GM18951 (cell line): ENCODE results near the gene TPM4.
"Not testable (repeated sequence)": the region's sequence is repeated elsewhere in the genome, so short reads cannot be mapped to it uniquely, and the experiment has no call there.

Experiments
- POLR2A ChIP-seq: IDR thresholded peaks from 4 replicates; pipeline ENCODE4 v1.6.1; 2011; ENCODE audit warnings: mild to moderate bottlenecking; ENCODE audit not compliant: insufficient read length, insufficient read depth; ENCODE audit errors: extremely low read depth
- in situ Hi-C: fragments of 300-500 bp; cut with MboI; formaldehyde crosslinking; loops from one replicate; pipeline ENCODE4 v1.12.0; 2022; ENCODE audit warnings: low sequenced_read_pairs, mixed read lengths, inconsistent platforms; ENCODE audit not compliant: unreplicated experiment

Gene TPM4

DNA sequence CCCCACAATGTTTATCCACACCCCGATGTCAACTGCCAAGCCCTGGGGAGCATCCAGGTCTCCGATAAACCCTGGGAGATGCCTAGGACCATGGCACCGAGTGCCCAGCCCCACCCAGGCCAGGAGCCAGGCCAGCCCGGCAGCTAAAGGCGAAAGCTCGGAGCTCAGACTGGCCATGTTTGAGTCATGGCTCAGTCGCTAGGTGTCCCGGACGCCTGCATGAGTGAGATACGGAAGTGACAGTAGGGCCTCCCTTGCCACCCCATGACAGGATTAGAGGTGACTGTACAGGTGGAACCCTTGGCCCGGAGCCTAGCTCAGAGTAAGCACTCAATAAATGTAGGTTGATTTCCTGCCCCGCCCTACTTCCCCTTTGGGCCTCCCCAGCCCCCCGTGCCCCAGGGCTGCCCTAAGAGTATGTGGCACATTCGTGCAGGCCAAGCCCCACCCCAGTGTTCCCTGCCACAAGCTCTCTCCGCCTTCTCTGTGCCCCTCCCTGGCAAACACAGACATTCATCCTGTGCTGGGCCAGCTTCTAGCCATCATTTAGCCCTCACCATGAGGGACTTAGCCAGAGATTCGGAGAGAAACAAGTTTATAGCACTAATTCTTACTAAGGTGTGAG is 5.8 kb upstream of the TPM4 start:
- in situ Hi-C loops: no loop called here
- TF ChIP-seq POLR2A: peak; percentile 47

- TF ChIP-seq POLR2A: no peak
- in situ Hi-C loops: no loop called here
These were observed 5.1 kb upstream of the TPM4 start for GRCh38 chr19:16071072-16071691.

DNA sequence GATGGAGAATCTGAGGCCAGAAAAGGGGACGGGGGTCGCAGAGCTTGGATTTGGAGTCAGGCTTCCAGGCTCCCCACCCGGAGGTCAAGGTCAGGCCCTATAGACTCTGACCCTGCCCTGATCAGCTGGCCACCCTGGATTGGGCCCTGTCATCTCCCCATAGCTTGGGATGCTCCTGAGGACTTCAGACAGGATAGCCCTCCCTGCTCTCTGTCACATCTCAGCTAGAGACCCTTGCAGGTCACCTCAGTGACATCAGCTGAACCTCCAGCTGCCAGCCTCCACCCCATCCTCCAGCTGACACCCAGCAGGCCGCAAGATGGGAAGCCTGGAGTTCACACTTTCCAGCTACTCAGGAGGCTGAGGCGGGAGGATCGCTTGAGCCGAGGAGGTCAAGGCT is 2.8 kb upstream of the TPM4 start:
- no peak for TF ChIP-seq POLR2A
- in situ Hi-C loops: no loop called here

GRCh38 chr19:16073988-16074387 is 2.3 kb upstream of the TPM4 start:
- in situ Hi-C loops: no loop called here
- TF ChIP-seq POLR2A: no peak

DNA sequence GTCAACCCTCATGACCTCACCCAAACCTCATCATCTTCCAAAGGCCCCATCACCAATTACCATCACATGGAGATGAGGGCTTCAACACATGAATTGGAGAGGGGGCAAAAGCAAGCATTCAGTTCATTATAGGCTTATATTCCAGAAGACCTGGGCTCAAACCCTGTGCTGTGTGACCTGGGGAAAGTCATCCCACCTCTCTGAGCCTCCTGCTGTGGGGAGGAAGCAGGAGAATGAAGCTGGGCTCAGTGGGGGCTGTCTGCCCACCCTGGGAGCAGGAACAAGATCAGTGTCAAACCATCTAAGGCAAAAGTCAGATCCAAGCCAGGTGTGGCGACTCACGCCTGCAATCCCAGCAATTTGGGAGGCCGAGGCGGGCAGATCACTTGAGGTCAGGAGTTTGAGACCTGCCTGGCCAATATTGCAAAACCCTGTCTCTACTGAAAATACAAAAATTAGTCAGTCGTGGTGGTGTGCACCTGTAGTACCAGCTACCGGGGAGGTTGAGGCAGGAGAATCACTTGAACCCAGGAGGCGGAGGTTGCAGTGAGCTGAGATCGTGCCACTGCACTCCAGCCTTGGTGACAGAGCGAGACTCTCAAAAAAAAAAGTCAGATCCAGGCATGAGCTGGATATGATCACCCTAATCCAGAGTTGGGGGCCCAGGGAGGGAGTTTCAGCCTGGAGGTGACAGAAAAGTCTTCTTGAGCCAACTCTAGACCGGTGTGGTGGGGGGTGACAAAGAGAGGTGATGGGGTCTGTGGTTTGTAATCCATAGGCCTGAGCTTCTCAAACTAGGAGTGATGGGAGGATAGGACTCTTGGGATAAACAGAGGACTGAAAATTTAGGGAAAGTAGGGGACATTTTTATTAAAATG is 1.6 kb upstream of the TPM4 start:
- in situ Hi-C loops: no loop called here
- no peak for TF ChIP-seq POLR2A

DNA sequence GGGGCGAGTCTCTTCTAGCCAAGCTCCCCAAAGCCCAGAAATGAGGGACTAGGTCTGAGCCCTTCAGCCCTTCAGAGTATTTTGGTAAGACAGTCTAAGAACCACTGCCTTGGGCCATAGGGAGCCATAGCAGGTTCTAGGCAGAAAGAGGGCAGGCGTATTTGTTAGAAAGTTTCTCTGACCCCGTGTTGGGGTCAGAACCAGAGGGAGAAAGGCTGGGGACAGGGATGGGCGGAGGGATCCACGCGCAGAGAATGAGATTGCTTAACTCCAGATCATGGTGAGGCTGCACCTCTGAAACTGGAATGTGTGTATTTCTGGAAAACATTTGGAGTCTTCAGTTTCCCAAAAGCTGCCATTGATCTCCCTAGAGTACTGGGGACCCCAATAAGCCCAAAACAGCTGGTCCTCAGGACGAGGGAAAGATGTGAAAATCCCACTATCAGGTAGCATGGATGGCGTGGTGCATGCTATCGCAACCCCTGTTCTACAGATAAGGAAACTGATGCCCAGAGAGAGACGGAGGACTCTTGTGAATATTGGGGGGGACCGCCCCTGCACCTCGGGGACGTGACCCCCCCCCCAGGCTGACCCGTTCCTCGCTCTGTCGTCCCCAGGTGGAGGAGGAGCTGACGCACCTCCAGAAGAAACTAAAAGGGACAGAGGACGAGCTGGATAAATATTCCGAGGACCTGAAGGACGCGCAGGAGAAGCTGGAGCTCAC is 703 bp upstream of the TPM4 start:
- in situ Hi-C loops: no loop called here
- no peak for TF ChIP-seq POLR2A

GRCh38 chr19:16076958-16077611 is 790 bp downstream of the TPM4 start:
- in situ Hi-C loops: no loop called here
- TF ChIP-seq POLR2A: peak; percentile 49

DNA sequence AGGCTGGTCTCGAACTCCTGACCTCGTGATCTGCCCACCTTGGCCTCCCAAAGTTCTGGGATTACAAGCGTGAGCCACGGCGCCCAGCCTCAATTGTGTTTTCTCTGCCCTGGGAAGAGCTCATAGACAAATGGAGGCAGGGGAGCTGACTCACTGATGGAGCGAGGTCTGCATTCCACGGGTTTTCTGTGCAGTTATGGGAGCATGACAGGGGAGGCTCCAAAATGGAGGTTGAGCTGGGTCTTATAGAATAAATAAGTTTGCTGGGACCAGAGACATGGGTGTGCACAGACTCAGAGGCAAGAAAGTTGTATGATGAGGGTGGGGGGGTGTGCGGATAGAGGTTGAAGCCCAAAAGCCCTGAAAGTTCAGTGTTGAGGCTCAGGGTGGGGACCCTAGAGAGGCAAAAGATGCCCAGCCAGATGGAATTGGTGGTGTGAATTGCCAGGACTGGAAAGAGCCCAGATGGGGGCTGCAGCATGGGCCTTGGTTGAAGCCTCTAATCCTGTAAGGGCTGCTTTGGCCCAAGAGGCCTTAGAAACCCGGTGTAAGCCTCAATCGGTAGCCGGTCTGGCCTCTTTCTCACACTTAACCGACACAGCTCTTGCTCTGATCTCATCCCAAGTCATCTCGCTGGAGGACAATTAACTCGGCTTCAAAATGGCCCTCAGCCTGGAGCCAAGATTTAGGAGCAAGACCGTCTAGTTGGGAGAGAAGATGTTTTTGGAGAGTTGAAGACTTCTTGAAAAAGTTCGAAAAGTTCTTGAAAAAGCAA is 1.9 kb downstream of the TPM4 start:
- in situ Hi-C loops: no loop called here

DNA sequence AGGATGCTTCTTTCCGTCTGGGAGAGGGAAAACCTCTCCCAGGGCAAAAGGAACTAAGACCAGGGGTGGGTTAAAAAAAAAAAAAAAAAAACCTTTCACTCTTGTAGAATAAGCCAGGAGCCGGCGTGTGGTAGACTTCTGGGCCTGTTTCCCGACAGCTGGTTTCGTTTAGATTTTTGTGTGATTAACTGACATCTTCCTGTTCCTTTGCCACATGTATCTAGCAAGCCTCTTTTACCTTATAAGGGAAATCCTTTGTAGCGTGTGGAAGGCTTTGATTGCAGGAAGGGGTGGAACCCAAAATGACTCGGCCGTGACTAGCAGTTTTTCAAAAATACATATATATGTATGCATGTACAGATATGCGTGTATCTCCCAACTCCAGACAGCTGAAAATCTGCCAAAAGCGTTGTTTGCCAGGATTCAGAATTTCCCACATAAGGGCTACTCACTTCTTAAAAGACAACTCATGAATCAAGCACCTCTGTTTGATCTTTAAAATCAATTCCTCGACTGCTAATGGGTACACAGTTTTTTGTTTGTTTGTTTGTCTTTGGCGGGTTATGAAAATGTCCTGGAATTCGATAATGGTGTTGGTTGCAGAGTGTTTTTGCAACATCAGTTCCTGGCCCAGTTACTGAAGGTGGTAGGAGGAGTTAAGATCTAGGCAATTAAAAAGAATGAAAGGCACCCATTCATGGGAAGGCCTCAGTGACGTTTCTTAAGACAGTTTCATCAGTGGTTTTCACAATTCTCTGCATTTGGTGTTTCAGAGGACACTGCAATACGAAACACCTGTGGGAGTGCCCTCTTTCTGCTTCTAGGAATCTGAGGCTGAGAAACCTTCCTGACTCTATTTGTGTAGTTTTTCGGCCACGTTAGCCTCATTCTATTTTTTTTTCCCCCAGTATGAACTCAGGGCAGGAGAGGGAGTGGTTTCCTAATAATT is 2.7 kb downstream of the TPM4 start:
- in situ Hi-C loops: no loop called here
- peak; percentile 54 for TF ChIP-seq POLR2A

More for the DNA sequence above, 1.9 kb downstream of the TPM4 start:
- TF ChIP-seq POLR2A: peak; percentile 13

DNA sequence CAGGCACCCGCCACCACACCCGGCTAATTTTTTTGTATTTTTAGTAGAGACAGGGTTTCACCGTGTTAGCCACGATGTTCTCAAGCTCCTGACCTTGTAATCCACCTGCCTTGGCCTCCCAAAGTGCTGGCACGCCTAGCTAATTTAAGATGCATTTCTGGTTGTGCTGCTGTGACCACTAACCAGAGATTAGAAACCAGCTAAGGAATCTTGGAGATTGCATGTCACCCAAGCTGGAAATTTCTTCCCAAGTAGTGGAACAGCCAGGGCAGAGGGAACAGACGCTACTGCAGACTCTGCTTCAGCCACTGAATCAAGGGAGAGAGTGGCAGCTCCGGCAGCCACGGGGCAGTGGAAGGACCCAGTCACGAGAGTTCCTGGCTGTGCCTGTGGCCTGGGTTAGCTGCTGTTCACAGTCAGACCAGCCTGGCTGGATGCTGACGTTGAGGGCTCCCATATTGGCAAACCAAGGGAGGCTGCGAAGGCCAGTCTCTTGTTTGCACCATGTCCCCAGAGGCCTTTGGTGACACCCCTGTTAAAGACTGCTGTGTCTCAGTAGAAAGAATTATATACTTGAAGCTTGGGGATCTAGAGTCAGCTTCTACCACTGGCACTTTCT is 7.9 kb downstream of the TPM4 start:
- no peak for TF ChIP-seq POLR2A
- in situ Hi-C loops: no loop called here

DNA sequence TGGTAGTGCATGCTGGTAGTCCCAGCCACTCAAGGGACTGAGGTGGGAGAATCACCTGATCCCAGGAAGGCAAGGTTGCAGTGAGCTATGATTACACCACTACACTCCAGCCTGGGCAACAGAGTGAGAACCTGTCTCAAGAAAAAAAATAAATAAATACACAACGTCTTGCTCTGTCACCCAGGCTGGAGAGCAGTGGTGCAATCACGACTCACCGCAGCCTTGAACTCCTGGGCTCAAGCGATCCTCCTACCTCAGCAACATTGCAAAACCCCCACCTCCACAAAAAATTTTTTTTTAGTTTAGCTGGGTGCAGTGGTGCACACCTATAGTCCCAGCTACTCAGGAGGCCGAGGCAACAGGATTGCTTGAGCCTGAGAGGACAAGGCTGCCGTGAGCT is 8.8 kb downstream of the TPM4 start:
- no peak for TF ChIP-seq POLR2A
- in situ Hi-C loops: no loop called here

DNA sequence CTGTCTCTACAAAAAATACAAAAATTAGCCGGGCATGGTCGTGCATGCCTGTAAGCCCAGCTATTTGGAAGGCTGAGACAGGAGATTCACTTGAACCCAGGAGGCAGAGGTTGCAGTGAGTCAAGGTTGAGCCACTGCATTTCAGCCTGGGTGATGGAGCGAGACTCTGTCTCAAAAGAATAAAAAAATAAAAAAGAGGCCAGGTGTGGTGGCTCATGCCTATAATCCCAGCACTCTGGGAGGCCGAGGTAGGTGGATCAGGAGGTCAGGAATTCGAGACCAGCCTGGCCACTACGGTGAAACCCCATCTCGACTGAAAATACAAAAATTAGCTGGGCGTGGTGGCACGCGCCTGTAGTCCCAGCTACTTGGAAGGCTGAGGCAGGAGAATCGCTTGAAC is 11.1 kb downstream of the TPM4 start:
- in situ Hi-C loops: not testable (repeated sequence)
